Adipocyte (in vitro differentiated cells): ENCODE measurements around the gene PAPPA.

Experiments used
- DNase-seq: peaks from one replicate; pipeline ENCODE4 v3.0.0-alpha.2; 2015; ENCODE audit warnings: low read depth
- H3K27me3 ChIP-seq: replicated peaks from 2 replicates; pipeline ENCODE4 v1.7.0; 2013; ENCODE audit warnings: mild to moderate bottlenecking, low read length, moderate library complexity; ENCODE audit not compliant: control insufficient read depth, insufficient read depth
- H3K36me3 ChIP-seq: 2 replicates; pipeline ENCODE4 v1.7.0; 2013; ENCODE audit warnings: low read length, mild to moderate bottlenecking, moderate library complexity; ENCODE audit not compliant: control insufficient read depth, insufficient read depth, severe bottlenecking
- H3K4me1 ChIP-seq: 2 replicates; pipeline ENCODE4 v1.7.0; 2013; ENCODE audit warnings: mild to moderate bottlenecking, low read length, moderate library complexity; ENCODE audit not compliant: control insufficient read depth, insufficient read depth
- H3K4me3 ChIP-seq: 2 replicates; pipeline ENCODE4 v1.7.0; 2013; ENCODE audit warnings: mild to moderate bottlenecking, low read length, moderate library complexity
- H3K9ac ChIP-seq: 2 replicates; pipeline ENCODE4 v1.7.0; 2013; ENCODE audit warnings: mild to moderate bottlenecking, low read length, moderate library complexity
- H3K9me3 ChIP-seq: 2 replicates; pipeline ENCODE4 v1.7.0; 2013; ENCODE audit warnings: mild to moderate bottlenecking, low read length, moderate library complexity; ENCODE audit not compliant: control insufficient read depth

The PAPPA gene

DNA sequence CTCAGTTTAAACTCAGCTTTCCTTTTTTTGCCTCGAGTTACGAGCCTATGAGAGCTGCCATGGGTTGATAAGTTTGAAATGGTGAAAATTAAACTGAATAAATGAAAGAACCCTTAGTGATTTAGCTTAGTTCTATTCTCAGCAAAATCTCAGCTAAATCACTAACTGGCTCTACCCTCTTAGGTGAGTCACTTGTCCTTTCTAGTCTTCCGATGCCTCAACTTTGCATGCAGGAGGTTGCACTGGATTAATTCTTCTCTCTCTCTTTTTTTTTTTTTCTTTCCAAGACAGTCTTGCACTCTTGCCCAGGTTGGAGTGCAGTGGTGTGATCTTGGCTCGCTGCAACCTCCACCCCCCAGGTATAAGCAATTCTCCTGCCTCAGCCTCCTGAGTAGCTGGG is 83.9 kb downstream of the PAPPA start:
- no peaks in the 10 kb centered on the region for H3K9me3 ChIP-seq
- no peak overlapping the region for H3K4me3 ChIP-seq
- H3K9ac ChIP-seq, result no peak overlapping the region
- DNase-seq, result no peak
- no peaks in the 10 kb centered on the region for H3K27me3 ChIP-seq
- peaks cover 53% of the 10 kb centered on the region for H3K4me1 ChIP-seq
- peaks cover 39% of the 10 kb centered on the region for H3K36me3 ChIP-seq

DNA sequence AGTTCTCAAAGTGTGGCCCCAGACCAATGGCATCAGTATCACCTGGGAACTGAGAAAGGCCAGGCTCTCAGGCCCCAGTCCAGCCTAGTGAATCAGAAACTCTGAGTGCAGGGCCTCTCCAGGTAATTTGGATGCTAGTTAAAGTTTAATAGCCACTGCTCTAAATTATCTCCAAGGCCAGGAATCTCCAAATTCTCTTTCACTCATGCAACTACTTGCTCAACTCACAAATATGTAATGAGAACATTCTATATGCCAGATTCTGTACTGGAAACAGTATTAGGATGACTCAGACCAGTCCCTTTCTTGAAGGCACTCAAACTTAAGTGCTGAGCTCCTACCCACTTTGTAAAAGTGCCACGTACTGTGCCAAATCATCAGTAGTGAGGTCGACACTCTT is 84.6 kb downstream of the PAPPA start:
- Histone ChIP-seq H3K36me3 (peaks cover 44% of the 10 kb centered on the region), H3K4me1 (peaks cover 46% of the 10 kb centered on the region), H3K4me3 (no peak overlapping the region), H3K27me3 (no peaks in the 10 kb centered on the region), H3K9me3 (no peaks in the 10 kb centered on the region), H3K9ac (no peak overlapping the region)
- DNase-seq, result peak; percentile 82

DNA sequence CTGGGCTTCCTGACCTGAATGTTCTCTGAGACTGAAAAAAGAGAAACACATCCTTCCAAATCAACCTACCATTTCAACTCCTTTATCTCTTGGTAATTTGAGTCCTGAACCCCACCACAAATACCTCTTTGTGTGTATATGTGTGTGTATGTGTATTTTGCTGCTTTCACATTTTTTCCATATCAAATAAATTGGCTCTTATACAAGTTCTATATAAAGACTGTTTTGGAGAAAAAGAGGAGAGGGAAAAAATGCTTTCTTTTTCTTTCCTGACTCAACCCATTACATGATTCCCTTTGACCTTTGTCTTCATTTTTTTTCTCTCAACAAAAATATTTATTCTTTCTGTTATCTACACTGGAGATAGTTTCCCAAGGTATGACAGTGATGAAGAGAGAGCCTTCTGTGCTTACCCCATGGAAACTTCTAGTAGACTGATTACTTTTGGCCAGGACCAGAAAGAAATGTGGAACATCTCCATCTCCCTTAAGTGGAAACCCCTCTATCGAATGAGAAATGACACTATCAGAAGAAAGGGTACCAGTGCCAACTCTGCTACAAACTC is 85.3 kb downstream of the PAPPA start:
- Histone ChIP-seq H3K9me3 (no peaks in the 10 kb centered on the region), H3K36me3 (peaks cover 45% of the 10 kb centered on the region)
- DNase-seq, result no peak

DNA sequence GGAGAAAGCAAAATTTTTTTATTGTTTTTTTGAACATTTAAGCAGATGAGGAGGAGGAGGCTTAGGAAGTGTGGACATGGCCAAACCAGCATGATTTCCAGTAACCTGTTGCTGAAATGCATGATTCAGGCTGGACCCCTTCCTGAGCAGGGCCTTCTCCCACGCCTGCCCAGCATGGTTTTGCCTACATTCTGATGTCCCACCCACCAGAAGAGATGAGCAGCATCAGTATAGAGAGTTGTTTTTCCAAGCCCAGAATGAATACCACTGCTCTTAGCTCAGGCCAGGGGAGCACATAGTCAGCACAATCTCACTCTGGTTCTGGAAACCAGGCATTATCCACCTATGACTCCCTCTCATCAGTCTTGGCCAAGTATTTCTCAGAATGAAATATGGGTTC is 90.1 kb downstream of the PAPPA start:
- no peak for DNase-seq
- Histone ChIP-seq H3K36me3 (peaks cover 44% of the 10 kb centered on the region), H3K4me3 (no peak overlapping the region), H3K4me1 (peaks cover 10% of the 10 kb centered on the region), H3K27me3 (no peaks in the 10 kb centered on the region), H3K9ac (no peak overlapping the region), H3K9me3 (no peaks in the 10 kb centered on the region)

More for the DNA sequence above, 85.3 kb downstream of the PAPPA start:
- Histone ChIP-seq H3K4me1 (peaks cover 40% of the 10 kb centered on the region), H3K4me3 (no peak overlapping the region), H3K27me3 (no peaks in the 10 kb centered on the region), H3K9ac (no peak overlapping the region)

DNA sequence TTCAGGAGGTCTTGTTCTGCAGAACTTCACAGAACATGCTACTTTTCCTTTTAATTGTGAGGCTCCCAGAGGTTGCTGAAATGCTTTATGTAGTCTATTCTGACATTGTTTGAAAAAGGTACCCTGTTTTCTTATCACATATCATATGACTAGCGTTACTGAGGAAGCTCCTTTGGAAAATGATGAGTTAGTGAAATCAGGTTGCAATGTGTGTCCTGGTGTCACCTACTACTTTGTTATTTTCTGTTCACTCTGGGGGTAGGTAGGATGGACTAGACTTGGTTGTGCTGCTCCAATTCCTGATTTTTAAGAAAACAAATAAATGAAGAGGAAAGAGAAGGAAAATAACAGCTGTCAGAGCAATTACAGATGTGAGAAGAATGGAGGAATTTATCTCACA is 93.7 kb downstream of the PAPPA start:
- Histone ChIP-seq H3K9ac (no peak overlapping the region), H3K9me3 (no peaks in the 10 kb centered on the region), H3K27me3 (no peaks in the 10 kb centered on the region), H3K36me3 (peaks cover 27% of the 10 kb centered on the region), H3K4me3 (no peak overlapping the region), H3K4me1 (peaks cover 11% of the 10 kb centered on the region)
- no peak for DNase-seq

DNA sequence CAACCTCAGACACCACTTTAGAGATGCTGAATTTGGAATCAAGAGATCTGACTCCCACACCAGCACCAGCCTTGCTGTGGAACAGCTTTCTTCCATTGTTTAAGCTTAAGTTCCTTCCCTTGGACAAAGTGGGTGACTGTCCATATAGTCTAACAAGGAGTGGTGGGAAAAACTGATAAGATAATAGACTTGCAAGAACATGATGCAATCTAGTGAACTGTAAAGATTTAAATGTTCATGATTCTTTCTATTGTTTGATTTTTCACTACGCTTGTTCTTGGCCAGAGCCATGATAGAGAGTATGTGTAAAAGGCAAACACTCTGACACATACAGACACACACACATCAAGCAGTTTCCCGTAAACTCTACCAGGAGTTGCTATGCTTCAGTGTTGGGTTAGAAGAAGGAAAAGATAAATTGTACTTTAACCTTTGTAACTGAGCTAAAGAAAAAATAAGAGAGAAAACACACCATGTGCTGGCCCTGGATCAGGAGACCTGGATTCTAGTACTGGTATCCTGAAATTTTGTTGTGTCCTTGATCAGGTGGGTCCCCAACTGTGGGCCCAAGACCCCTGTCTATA is 94.3 kb downstream of the PAPPA start:
- H3K27me3 ChIP-seq, result no peaks in the 10 kb centered on the region
- no peaks in the 10 kb centered on the region for H3K9me3 ChIP-seq
- no peak overlapping the region for H3K9ac ChIP-seq
- peaks cover 11% of the 10 kb centered on the region for H3K4me1 ChIP-seq
- H3K36me3 ChIP-seq, result peaks cover 21% of the 10 kb centered on the region
- H3K4me3 ChIP-seq, result no peak overlapping the region
- DNase-seq, result no peak

DNA sequence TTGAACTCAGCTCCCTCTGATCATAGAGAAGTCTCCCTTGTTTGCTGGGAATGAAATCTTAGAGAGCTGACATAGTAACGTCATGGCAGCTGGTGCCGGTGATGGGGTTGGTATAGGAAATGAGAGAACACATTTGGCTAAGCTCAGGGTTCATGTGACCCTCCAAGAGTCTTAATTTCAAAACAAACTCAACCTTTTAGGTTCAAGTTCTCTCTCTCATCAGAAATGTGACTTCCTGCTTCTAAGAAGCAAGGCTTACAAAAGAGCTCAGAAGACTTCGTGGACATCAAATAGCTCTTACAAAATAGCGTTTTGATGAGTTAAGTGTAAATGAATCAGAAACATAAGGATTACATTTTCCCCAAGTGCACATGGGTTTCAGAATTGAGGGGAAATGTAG is 97.3 kb downstream of the PAPPA start:
- Histone ChIP-seq H3K9me3 (no peaks in the 10 kb centered on the region), H3K27me3 (no peaks in the 10 kb centered on the region), H3K4me3 (no peak overlapping the region), H3K36me3 (peaks cover 11% of the 10 kb centered on the region), H3K9ac (no peak overlapping the region), H3K4me1 (peaks cover 11% of the 10 kb centered on the region)
- peak; percentile 54 for DNase-seq

DNA sequence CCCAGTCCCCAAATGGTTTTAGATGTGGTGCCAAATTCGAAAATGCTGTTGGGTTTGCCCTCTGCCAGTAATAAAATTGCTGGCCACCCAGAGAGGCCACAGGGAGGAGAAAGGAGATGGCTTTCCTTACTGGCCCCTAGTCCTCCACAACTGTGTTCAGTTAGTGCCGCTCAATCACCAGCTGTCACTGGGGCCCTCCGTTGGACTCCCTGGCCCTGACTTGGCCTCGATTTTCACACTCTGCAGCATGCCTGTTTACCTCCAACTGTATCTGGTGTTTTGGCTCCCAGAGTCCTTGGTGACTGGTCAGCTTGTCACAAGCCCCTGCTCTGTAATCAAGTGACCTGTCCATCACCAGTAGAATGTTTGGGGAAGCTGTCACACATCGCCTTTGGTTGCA is 97.8 kb downstream of the PAPPA start:
- H3K9ac ChIP-seq, result no peak overlapping the region
- peaks cover 11% of the 10 kb centered on the region for H3K4me1 ChIP-seq
- no peaks in the 10 kb centered on the region for H3K27me3 ChIP-seq
- H3K36me3 ChIP-seq, result peaks cover 11% of the 10 kb centered on the region
- no peak overlapping the region for H3K4me3 ChIP-seq
- H3K9me3 ChIP-seq, result no peaks in the 10 kb centered on the region
- no peak for DNase-seq

DNA sequence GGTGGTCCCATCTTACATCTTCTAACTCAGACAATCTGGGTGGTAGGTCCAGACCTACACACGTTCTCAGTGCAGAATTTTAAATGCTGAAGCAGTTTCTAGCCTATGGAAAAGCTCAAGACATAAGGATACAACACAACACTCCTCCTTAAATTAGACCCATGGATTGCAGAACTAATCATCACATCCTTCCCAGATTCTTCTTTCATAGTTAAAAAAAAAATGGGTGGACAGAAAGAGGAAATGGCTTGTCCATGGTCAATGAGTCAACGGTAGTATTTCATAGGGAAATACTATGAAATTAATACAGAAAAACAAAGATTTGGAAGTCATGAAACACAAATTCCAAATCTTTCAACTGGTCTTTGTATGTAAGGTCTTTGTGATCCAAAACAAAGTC is 106.9 kb downstream of the PAPPA start:
- Histone ChIP-seq H3K4me1 (no peaks in the 10 kb centered on the region), H3K36me3 (peaks cover 23% of the 10 kb centered on the region), H3K9ac (no peak overlapping the region), H3K27me3 (no peaks in the 10 kb centered on the region), H3K4me3 (no peak overlapping the region), H3K9me3 (no peaks in the 10 kb centered on the region)
- no peak for DNase-seq

DNA sequence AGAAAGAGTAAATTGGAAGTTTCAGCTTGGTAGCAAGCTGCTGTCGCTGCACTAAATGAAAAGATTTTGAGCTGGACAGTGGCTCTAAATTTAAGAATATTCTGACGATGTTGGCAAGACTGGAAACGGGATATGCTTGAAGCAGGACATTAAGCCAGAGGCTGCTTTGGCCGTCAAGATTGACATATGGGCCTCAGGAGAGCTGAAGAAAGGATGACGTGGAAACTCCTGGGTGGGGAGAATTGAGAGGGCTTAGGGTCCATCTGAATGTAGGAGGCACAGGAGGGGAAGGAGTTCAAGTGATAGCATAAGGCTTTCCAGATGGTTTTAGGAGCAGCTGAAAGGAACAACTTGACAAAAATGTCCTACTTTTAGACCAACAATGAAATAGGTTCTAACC is 108.9 kb downstream of the PAPPA start:
- no peak for DNase-seq
- H3K27me3 ChIP-seq, result no peaks in the 10 kb centered on the region
- no peaks in the 10 kb centered on the region for H3K4me1 ChIP-seq
- no peak overlapping the region for H3K4me3 ChIP-seq
- H3K9ac ChIP-seq, result no peak overlapping the region
- peaks cover 34% of the 10 kb centered on the region for H3K36me3 ChIP-seq
- H3K9me3 ChIP-seq, result no peaks in the 10 kb centered on the region

DNA sequence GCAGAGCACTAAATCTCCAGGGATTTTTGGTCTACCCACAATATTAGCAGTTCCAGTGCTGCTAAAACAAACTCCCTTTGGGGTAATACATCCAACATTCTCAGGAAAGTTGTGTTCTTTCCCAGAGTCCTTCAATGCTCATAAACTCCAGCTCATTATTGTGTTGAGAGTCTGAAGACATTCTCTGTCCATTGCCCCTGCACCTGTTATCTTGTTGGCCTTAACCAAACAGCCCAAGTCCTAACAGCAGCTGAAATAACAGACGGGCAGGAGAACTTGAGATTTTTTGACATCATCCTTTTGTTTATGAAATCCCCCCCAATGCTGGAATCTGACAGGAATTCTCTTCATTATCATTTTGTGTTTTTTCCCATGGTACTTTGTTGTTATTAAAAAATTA is 110.8 kb downstream of the PAPPA start:
- DNase-seq, result no peak

DNA sequence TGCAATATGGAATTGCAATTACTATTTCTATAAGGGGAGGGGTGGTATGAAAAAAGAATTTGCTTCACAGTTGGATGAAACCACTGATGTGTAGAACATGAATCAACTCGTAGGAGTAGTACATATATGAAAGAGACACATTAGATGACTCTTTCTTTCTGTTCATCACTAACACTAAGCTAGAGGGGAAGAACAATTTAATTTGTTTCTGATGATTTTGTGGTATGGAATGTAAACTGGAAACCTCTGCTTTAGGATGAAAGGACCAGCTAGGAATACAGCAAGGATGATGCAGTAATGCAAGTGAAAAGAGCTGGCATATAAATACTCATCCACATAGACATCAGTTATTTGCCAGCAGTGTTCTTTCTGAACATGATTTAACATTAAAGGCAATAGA is 113.4 kb downstream of the PAPPA start:
- peaks cover 59% of the 10 kb centered on the region for H3K36me3 ChIP-seq

More for the DNA sequence above, 110.8 kb downstream of the PAPPA start:
- no peaks in the 10 kb centered on the region for H3K27me3 ChIP-seq
- no peaks in the 10 kb centered on the region for H3K4me1 ChIP-seq
- H3K9ac ChIP-seq, result no peak overlapping the region
- H3K36me3 ChIP-seq, result peaks cover 40% of the 10 kb centered on the region
- H3K9me3 ChIP-seq, result no peaks in the 10 kb centered on the region
- no peak overlapping the region for H3K4me3 ChIP-seq

More for the DNA sequence above, 113.4 kb downstream of the PAPPA start:
- DNase-seq, result peak; percentile 53
- Histone ChIP-seq H3K27me3 (no peaks in the 10 kb centered on the region), H3K9me3 (no peaks in the 10 kb centered on the region), H3K9ac (no peak overlapping the region), H3K4me3 (no peak overlapping the region), H3K4me1 (no peaks in the 10 kb centered on the region)
